HepG2 (cell line): ENCODE data around the gene ZBTB20. TPM values are rescaled to one million over a fixed set of nuclear protein-coding genes. Genes with fewer than 3 reads are reported as not detected.
A peak's percentile ranks its signal among the peaks of the same experiment; 100 is the strongest.

ENCODE experiments used
- FOXA3 ChIP-seq: IDR thresholded peaks from 2 replicates; pipeline ENCODE4 v1.6.1; 2016; ENCODE audit warnings: missing genetic modification reagents, missing compliant biosample characterization
- HDAC6 ChIP-seq: fragments of 200-600 bp; sonication (generic); IDR thresholded peaks from 2 replicates; pipeline ENCODE4 v1.7.0; 2017; ENCODE audit warnings: mild to moderate bottlenecking, antibody characterized with exemption, low read length, low read depth
- HOXA3 ChIP-seq: sonication (generic); formaldehyde crosslinking; IDR thresholded peaks from 2 replicates; pipeline ENCODE4 v1.5.0; 2020; ENCODE audit warnings: missing genetic modification reagents
- NRL ChIP-seq: sonication (generic); formaldehyde crosslinking; IDR thresholded peaks from 2 replicates; pipeline ENCODE4 v1.5.0; 2020; ENCODE audit warnings: missing genetic modification reagents, mild to moderate bottlenecking, moderate library complexity, borderline replicate concordance
- RARG ChIP-seq: sonication (generic); formaldehyde crosslinking; IDR thresholded peaks from 2 replicates; pipeline ENCODE4 v1.4.0; 2020; ENCODE audit warnings: low read depth, mild to moderate bottlenecking, missing genetic modification reagents
- ZFX ChIP-seq: sonication (generic); formaldehyde crosslinking; IDR thresholded peaks from 2 replicates; pipeline ENCODE4 v1.4.0; 2020; ENCODE audit warnings: mild to moderate bottlenecking, low read depth, missing genetic modification reagents, moderate library complexity
- ZNF317 ChIP-seq: sonication (generic); formaldehyde crosslinking; IDR thresholded peaks from 2 replicates; pipeline ENCODE4 v1.5.0; 2020; ENCODE audit warnings: mild to moderate bottlenecking, missing genetic modification reagents
- ZNF660 ChIP-seq: sonication (generic); formaldehyde crosslinking; IDR thresholded peaks from 2 replicates; pipeline ENCODE4 v1.5.1; 2020; ENCODE audit warnings: mild to moderate bottlenecking, low read depth, missing genetic modification reagents, borderline replicate concordance
- polyA plus RNA-seq, 8 experiments: library from polyadenylated mRNA; depleted of rRNA in 3 of 8; stranded (reverse) in 7 of 8; unstranded in 1 of 8; fragments of >200 nt; fragmentation: Illumina TruSeq in 4 of 8; extraction: Trizol in 4 of 8; gene quantifications; 2 replicates each; pipeline versions ENCODE4 v1.2.1 to v1.2.3, GENCODE V29; 2011 to 2016; ENCODE audit warnings: low read depth in 4 of 8, missing spikeins in 1 of 8, mixed read lengths in 1 of 8; ENCODE audit not compliant: insufficient read depth in 1 of 8
- total RNA-seq, 5 experiments: library from RNA; depleted of rRNA; stranded (reverse); fragments of >200 nt; fragmentation: Illumina TruSeq; extraction: Trizol; gene quantifications; 2 replicates each; pipeline ENCODE4 v1.2.3, GENCODE V29; 2016; ENCODE audit warnings: low read depth in 1 of 5
- TF ChIP-seq, protein P1 (sequence below): IDR thresholded peaks from 2 replicates; pipeline ENCODE4 v1.6.1; 2016; ENCODE audit warnings: control low read depth
- TF ChIP-seq, protein P2 (sequence below): IDR thresholded peaks from 2 replicates; pipeline ENCODE4 v1.6.1; 2018; ENCODE audit warnings: missing genetic modification reagents
- TF ChIP-seq, protein P3 (sequence below): sonication (generic); formaldehyde crosslinking; IDR thresholded peaks from 2 replicates; pipeline ENCODE4 v1.4.0; 2020; ENCODE audit warnings: missing genetic modification reagents
- TF ChIP-seq, protein P4 (sequence below): IDR thresholded peaks from 2 replicates; pipeline ENCODE4 v1.6.1; 2012; ENCODE audit warnings: inconsistent platforms
- TF ChIP-seq, protein P5 (sequence below): sonication (generic); formaldehyde crosslinking; IDR thresholded peaks from 2 replicates; pipeline ENCODE4 v1.8.1; 2023; ENCODE audit warnings: mild to moderate bottlenecking, missing genetic modification reagents
- TF ChIP-seq, protein P6 (sequence below): sonication (generic); formaldehyde crosslinking; IDR thresholded peaks from 2 replicates; pipeline ENCODE4 v1.4.0; 2020; ENCODE audit warnings: missing genetic modification reagents, mild to moderate bottlenecking, borderline replicate concordance
- TF ChIP-seq, protein P7 (sequence below): IDR thresholded peaks from 2 replicates; pipeline ENCODE4 v1.6.1; 2016; ENCODE audit warnings: low read depth, borderline replicate concordance

ZBTB20 gene
- total and polyA plus RNA-seq, 2 of the 13 experiments (the other 11 are each of a cell fraction or from before 2014, with no cell fraction given): 1.9 to 8.8 TPM

DNA sequence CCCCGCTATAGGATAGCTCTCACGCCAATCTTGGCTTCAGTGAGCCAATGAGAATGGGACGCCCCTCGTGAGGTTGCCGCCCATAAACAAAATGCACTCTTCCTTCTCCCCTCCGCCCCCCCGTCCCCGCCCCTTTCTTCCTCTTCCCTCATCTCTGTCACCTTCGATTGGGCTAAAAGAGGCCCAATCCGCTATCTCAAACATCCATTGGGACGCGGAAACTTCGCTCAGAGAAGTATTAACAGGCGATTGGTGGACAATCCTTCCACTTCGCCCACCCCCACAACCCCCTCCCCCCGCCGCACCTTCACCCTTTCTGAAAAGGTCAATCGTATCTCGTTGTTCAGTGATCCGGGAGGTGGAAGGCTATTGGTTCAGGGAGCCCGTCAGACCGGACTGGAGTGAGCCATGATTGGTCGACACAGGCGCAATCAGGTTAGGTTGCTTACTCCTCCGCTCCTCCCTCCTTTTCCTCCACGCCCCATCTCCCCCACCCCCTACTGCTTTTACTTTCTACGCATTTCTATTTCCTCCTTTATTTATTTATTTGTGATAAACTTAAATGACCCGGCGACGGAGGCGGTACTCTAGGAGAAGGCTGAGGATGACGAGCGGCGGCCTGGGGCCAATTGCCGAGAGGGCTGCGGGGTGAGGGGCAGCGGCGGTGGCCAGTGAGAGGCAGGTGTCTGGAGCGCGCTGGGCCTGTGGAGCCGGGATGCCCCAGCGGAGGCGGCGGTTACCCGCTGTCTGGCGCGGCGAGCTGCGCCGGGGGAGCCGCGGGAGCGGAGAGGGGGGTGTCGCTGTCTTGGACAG, 447 bp upstream of the ZBTB20 start (continued):
- TF ChIP-seq ZNF317 (CRISPR knock-in tag): no peak
- TF ChIP-seq, protein P1, sequence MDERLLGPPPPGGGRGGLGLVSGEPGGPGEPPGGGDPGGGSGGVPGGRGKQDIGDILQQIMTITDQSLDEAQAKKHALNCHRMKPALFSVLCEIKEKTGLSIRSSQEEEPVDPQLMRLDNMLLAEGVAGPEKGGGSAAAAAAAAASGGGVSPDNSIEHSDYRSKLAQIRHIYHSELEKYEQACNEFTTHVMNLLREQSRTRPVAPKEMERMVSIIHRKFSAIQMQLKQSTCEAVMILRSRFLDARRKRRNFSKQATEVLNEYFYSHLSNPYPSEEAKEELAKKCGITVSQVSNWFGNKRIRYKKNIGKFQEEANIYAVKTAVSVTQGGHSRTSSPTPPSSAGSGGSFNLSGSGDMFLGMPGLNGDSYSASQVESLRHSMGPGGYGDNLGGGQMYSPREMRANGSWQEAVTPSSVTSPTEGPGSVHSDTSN (CRISPR knock-in tag): peak; percentile 95
- TF ChIP-seq, protein P2, sequence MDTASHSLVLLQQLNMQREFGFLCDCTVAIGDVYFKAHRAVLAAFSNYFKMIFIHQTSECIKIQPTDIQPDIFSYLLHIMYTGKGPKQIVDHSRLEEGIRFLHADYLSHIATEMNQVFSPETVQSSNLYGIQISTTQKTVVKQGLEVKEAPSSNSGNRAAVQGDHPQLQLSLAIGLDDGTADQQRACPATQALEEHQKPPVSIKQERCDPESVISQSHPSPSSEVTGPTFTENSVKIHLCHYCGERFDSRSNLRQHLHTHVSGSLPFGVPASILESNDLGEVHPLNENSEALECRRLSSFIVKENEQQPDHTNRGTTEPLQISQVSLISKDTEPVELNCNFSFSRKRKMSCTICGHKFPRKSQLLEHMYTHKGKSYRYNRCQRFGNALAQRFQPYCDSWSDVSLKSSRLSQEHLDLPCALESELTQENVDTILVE: no peak; the same call in 1 of the 2 replicates
- TF ChIP-seq HDAC6: no peak
- TF ChIP-seq, protein P3, sequence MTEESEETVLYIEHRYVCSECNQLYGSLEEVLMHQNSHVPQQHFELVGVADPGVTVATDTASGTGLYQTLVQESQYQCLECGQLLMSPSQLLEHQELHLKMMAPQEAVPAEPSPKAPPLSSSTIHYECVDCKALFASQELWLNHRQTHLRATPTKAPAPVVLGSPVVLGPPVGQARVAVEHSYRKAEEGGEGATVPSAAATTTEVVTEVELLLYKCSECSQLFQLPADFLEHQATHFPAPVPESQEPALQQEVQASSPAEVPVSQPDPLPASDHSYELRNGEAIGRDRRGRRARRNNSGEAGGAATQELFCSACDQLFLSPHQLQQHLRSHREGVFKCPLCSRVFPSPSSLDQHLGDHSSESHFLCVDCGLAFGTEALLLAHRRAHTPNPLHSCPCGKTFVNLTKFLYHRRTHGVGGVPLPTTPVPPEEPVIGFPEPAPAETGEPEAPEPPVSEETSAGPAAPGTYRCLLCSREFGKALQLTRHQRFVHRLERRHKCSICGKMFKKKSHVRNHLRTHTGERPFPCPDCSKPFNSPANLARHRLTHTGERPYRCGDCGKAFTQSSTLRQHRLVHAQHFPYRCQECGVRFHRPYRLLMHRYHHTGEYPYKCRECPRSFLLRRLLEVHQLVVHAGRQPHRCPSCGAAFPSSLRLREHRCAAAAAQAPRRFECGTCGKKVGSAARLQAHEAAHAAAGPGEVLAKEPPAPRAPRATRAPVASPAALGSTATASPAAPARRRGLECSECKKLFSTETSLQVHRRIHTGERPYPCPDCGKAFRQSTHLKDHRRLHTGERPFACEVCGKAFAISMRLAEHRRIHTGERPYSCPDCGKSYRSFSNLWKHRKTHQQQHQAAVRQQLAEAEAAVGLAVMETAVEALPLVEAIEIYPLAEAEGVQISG (CRISPR knock-in tag): peak; percentile 15; the same call in 1 of the 2 replicates
- TF ChIP-seq NRL (CRISPR knock-in tag): peak; percentile 79
- TF ChIP-seq ZFX (CRISPR knock-in tag): peak; percentile 93
- TF ChIP-seq ZNF660 (CRISPR knock-in tag): no peak
- TF ChIP-seq, protein P4, sequence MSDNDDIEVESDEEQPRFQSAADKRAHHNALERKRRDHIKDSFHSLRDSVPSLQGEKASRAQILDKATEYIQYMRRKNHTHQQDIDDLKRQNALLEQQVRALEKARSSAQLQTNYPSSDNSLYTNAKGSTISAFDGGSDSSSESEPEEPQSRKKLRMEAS: peak; percentile 46; the same call in 1 of the 2 replicates
- no peak for TF ChIP-seq FOXA3
- TF ChIP-seq RARG (CRISPR knock-in tag): no peak
- TF ChIP-seq, protein P5, sequence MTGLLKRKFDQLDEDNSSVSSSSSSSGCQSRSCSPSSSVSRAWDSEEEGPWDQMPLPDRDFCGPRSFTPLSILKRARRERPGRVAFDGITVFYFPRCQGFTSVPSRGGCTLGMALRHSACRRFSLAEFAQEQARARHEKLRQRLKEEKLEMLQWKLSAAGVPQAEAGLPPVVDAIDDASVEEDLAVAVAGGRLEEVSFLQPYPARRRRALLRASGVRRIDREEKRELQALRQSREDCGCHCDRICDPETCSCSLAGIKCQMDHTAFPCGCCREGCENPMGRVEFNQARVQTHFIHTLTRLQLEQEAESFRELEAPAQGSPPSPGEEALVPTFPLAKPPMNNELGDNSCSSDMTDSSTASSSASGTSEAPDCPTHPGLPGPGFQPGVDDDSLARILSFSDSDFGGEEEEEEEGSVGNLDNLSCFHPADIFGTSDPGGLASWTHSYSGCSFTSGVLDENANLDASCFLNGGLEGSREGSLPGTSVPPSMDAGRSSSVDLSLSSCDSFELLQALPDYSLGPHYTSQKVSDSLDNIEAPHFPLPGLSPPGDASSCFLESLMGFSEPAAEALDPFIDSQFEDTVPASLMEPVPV (CRISPR knock-in tag): no peak
- TF ChIP-seq HOXA3 (CRISPR knock-in tag): peak; percentile 46
- TF ChIP-seq, protein P6, sequence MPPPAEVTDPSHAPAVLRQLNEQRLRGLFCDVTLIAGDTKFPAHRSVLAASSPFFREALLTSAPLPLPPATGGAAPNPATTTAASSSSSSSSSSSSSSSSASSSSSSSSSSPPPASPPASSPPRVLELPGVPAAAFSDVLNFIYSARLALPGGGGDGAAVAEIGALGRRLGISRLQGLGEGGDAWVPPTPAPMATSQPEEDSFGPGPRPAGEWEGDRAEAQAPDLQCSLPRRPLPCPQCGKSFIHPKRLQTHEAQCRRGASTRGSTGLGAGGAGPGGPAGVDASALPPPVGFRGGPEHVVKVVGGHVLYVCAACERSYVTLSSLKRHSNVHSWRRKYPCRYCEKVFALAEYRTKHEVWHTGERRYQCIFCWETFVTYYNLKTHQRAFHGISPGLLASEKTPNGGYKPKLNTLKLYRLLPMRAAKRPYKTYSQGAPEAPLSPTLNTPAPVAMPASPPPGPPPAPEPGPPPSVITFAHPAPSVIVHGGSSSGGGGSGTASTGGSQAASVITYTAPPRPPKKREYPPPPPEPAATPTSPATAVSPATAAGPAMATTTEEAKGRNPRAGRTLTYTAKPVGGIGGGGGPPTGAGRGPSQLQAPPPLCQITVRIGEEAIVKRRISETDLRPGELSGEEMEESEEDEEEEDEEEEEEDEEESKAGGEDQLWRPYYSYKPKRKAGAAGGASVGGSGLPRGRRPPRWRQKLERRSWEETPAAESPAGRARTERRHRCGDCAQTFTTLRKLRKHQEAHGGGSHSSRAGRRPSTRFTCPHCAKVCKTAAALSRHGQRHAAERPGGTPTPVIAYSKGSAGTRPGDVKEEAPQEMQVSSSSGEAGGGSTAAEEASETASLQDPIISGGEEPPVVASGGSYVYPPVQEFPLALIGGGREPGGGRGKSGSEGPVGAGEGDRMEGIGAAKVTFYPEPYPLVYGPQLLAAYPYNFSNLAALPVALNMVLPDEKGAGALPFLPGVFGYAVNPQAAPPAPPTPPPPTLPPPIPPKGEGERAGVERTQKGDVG (CRISPR knock-in tag): peak; percentile 86; the same call in 1 of the 2 replicates
- TF ChIP-seq, protein P7, sequence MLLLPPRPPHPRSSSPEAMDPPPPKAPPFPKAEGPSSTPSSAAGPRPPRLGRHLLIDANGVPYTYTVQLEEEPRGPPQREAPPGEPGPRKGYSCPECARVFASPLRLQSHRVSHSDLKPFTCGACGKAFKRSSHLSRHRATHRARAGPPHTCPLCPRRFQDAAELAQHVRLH (CRISPR knock-in tag): peak; percentile 20; the same call in 1 of the 2 replicates
